Activated naive CD4-positive, alpha-beta T cell (primary cell): Measurements from ENCODE around the gene TMEM101.
"Not testable (repeated sequence)": the region's sequence is repeated elsewhere in the genome, so short reads cannot be mapped to it uniquely, and the experiment has no call there.

ENCODE experiments used
- DNase-seq, 4 experiments: peaks; one replicate each; lab custom pipeline; 2025; lab: John Stamatoyannopoulos, UW

The TMEM101 gene

GRCh38 chr17:44014437-44015172 is at the start of gene TMEM101:
TSS of gene TMEM101 (minus strand) at chr17:44014963. CDS start at chr17:44014952, 11 bp downstream.
- DNase-seq: peak; percentile 49 to 84 (median 78)

- no peak for DNase-seq
Measured at GRCh38 chr17:44063704-44064639, 49.2 kb upstream of the TMEM101 start.

- DNase-seq: no peak
Measured at GRCh38 chr17:44062871-44063270, 48.1 kb upstream of the TMEM101 start.

GRCh38 chr17:44061446-44061845 is 46.7 kb upstream of the TMEM101 start:
- no peak for DNase-seq

GRCh38 chr17:44059101-44059892 is 44.5 kb upstream of the TMEM101 start:
- DNase-seq: no peak

- DNase-seq: no peak
Measured at GRCh38 chr17:44053125-44053872, 38.5 kb upstream of the TMEM101 start.

GRCh38 chr17:44049294-44050060 is 34.7 kb upstream of the TMEM101 start:
- no peak for DNase-seq

- DNase-seq: not testable (repeated sequence)
Measured at GRCh38 chr17:44046893-44047292, 32.1 kb upstream of the TMEM101 start.

GRCh38 chr17:44045486-44045885 is 30.7 kb upstream of the TMEM101 start:
- DNase-seq: no peak

GRCh38 chr17:44044071-44044470 is 29.3 kb upstream of the TMEM101 start:
- no peak for DNase-seq

- DNase-seq: no peak
Measured at GRCh38 chr17:44043272-44043696, 28.5 kb upstream of the TMEM101 start.

GRCh38 chr17:44039829-44040635 is 25.3 kb upstream of the TMEM101 start:
- DNase-seq: no peak

GRCh38 chr17:44038604-44039011 is 23.8 kb upstream of the TMEM101 start:
- no peak for DNase-seq

- DNase-seq: no peak
Measured at GRCh38 chr17:44037471-44037870, 22.7 kb upstream of the TMEM101 start.

GRCh38 chr17:44034688-44035087 is 19.9 kb upstream of the TMEM101 start:
- not testable (repeated sequence) for DNase-seq

GRCh38 chr17:44033861-44034408 is 19.2 kb upstream of the TMEM101 start:
- no peak for DNase-seq

GRCh38 chr17:44030482-44030881 is 15.7 kb upstream of the TMEM101 start:
- no peak for DNase-seq

GRCh38 chr17:44029736-44030135 is 15.0 kb upstream of the TMEM101 start:
- no peak for DNase-seq

- no peak for DNase-seq
Measured at GRCh38 chr17:44024853-44025252, 10.1 kb upstream of the TMEM101 start.
